Neural progenitor cell (in vitro differentiated cells): ENCODE measurements around the gene NAAA. TPM values are rescaled to one million over a fixed set of nuclear protein-coding genes. Genes with fewer than 3 reads are reported as not detected.

ENCODE experiments used
- DNase-seq: peaks from one replicate; pipeline ENCODE4 v3.0.0-alpha.2; 2016; ENCODE audit warnings: low spot score
- H2AFZ ChIP-seq: fragments of 200-600 bp; sonication (generic); replicated peaks from 2 replicates; pipeline ENCODE4 v1.6.1; 2016; ENCODE audit warnings: antibody characterized with exemption
- H3F3A ChIP-seq: fragments of 200-600 bp; sonication (generic); 2 replicates; pipeline ENCODE4 v1.6.1; 2016; ENCODE audit warnings: antibody characterized with exemption, low read depth
- H3K27ac ChIP-seq: fragments of 200-600 bp; sonication (generic); 2 replicates; pipeline ENCODE4 v1.5.1; 2016; ENCODE audit warnings: mild to moderate bottlenecking
- H3K27me3 ChIP-seq: fragments of 200-600 bp; sonication (generic); 2 replicates; pipeline ENCODE4 v1.6.1; 2016; ENCODE audit warnings: mild to moderate bottlenecking, moderate library complexity
- H3K36me3 ChIP-seq: fragments of 200-600 bp; sonication (generic); 2 replicates; pipeline ENCODE4 v1.5.1; 2016
- H3K4me1 ChIP-seq: fragments of 200-600 bp; sonication (generic); 2 replicates; pipeline ENCODE4 v1.6.1; 2016; ENCODE audit warnings: mixed run types
- H3K4me2 ChIP-seq: fragments of 200-600 bp; sonication (generic); 2 replicates; pipeline ENCODE4 v1.6.1; 2016
- H3K4me3 ChIP-seq: fragments of 200-600 bp; sonication (generic); 2 replicates; pipeline ENCODE4 v1.5.1; 2016
- H3K79me2 ChIP-seq: fragments of 200-600 bp; sonication (generic); 2 replicates; pipeline ENCODE4 v1.6.1; 2016; ENCODE audit warnings: low read depth
- H3K9ac ChIP-seq: fragments of 200-600 bp; sonication (generic); 2 replicates; pipeline ENCODE4 v1.6.1; 2016
- H3K9me3 ChIP-seq: fragments of 200-600 bp; sonication (generic); 2 replicates; pipeline ENCODE4 v1.5.1; 2016; ENCODE audit warnings: low read depth
- H4K20me1 ChIP-seq: fragments of 200-600 bp; sonication (generic); 2 replicates; pipeline ENCODE4 v1.6.1; 2016; ENCODE audit warnings: low read depth
- H3K27ac Mint-ChIP-seq: 3 replicates; pipeline ENCODE4 v1.8.0; 2021; ENCODE audit warnings: mixed read lengths
- H3K27me3 Mint-ChIP-seq: 2 replicates; pipeline ENCODE4 v1.8.0; 2022; ENCODE audit warnings: low read depth, mild to moderate bottlenecking, inconsistent platforms, moderate library complexity, mixed read lengths; ENCODE audit not compliant: insufficient read depth
- H3K36me3 Mint-ChIP-seq: 3 replicates; pipeline ENCODE4 v1.8.0; 2021; ENCODE audit warnings: mixed read lengths
- H3K4me1 Mint-ChIP-seq: 3 replicates; pipeline ENCODE4 v1.8.0; 2021; ENCODE audit warnings: mixed read lengths
- H3K4me3 Mint-ChIP-seq: 3 replicates; pipeline ENCODE4 v1.8.0; 2021; ENCODE audit warnings: mild to moderate bottlenecking, moderate library complexity, mixed read lengths
- H3K9me3 Mint-ChIP-seq: 3 replicates; pipeline ENCODE4 v1.8.0; 2020; ENCODE audit warnings: mixed read lengths
- CTCF ChIP-seq: fragments of 200-600 bp; sonication (generic); IDR thresholded peaks from 2 replicates; pipeline ENCODE4 v1.5.1; 2017; ENCODE audit warnings: antibody characterized with exemption, mild to moderate bottlenecking
- EZH2 ChIP-seq: fragments of 200-600 bp; sonication (generic); IDR thresholded peaks from 2 replicates; pipeline ENCODE4 v1.6.1; 2017; ENCODE audit warnings: antibody characterized with exemption, mild to moderate bottlenecking, moderate library complexity
- EZH2phosphoT487 ChIP-seq: fragments of 200-600 bp; sonication (generic); IDR thresholded peaks from 2 replicates; pipeline ENCODE4 v1.6.1; 2017; ENCODE audit warnings: antibody characterized with exemption
- total RNA-seq: library from RNA; depleted of rRNA; stranded (reverse); fragments of >200 nt; gene quantifications from 2 replicates; pipeline ENCODE4 v1.2.3, GENCODE V29; 2015; ENCODE audit warnings: low replicate concordance

The NAAA gene
- total RNA-seq, result 0.07 and 0.84 TPM in 2 replicates

DNA sequence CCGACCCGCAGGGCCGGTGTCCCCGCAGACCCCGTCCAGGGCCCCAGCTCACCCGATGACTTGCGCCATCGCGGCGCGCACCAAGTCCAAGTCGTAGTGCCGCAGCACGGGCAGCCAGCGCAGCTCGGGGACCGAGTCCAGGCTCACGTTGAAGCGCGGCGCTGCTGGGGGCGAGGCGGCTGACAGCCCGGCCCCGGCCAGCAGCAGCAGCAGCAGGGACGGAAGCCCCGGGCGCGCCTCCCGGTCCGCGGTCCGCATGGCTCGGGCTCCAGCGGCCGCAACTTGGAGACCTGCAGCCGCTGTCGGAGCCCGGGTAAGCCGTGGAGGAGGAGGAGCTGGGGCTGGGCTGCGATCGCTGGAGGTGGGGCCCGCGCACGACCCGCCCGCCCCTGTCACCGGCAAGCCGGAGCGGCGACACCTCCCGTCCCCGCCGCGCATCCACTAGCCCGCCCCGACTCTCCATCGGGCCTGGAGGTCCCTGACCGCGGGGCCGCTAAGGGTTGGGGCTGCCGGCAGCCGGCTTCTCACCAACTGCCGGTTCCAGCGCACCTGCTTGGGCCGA lies at the start of gene NAAA:
NAAA (minus strand) TSS at position 322 of the 562 bp plus-strand sequence; CDS start at position 258, 64 bp downstream.
- no peak for TF ChIP-seq CTCF
- peak; percentile 43 for TF ChIP-seq EZH2
- TF ChIP-seq EZH2phosphoT487, result no peak
- peaks cover 32% of the 10 kb centered on the region for H3K27me3 ChIP-seq
- peak within 1 kb of the TSS; percentile 90 for H3K4me3 Mint-ChIP-seq
- H3K4me3 ChIP-seq, result peak within 1 kb of the TSS; percentile 75
- no peaks in the 10 kb centered on the region for H3K9me3 ChIP-seq
- H4K20me1 ChIP-seq, result peaks cover 23% of the 10 kb centered on the region
- H3K36me3 Mint-ChIP-seq, result peaks cover 5% of the 10 kb centered on the region
- peak within 1 kb of the TSS; percentile 96 for H3K4me2 ChIP-seq
- no peaks in the 10 kb centered on the region for H3K36me3 ChIP-seq
- no peaks in the 10 kb centered on the region for H3K79me2 ChIP-seq
- H3K27ac ChIP-seq, result no peak within 1 kb of the TSS
- no peak within 1 kb of the TSS for H3K9ac ChIP-seq
- no peak within 1 kb of the TSS for H3K27ac Mint-ChIP-seq
- no peaks in the 10 kb centered on the region for H3K27me3 Mint-ChIP-seq
- H3K4me1 Mint-ChIP-seq, result peaks cover 11% of the 10 kb centered on the region
- no peaks in the 10 kb centered on the region for H3K9me3 Mint-ChIP-seq
- DNase-seq, result peak; percentile 87
- peak within 1 kb of the TSS; percentile 35 for H2AFZ ChIP-seq
- H3F3A ChIP-seq, result peaks cover 20% of the 10 kb centered on the region
- no peaks in the 10 kb centered on the region for H3K4me1 ChIP-seq

DNA sequence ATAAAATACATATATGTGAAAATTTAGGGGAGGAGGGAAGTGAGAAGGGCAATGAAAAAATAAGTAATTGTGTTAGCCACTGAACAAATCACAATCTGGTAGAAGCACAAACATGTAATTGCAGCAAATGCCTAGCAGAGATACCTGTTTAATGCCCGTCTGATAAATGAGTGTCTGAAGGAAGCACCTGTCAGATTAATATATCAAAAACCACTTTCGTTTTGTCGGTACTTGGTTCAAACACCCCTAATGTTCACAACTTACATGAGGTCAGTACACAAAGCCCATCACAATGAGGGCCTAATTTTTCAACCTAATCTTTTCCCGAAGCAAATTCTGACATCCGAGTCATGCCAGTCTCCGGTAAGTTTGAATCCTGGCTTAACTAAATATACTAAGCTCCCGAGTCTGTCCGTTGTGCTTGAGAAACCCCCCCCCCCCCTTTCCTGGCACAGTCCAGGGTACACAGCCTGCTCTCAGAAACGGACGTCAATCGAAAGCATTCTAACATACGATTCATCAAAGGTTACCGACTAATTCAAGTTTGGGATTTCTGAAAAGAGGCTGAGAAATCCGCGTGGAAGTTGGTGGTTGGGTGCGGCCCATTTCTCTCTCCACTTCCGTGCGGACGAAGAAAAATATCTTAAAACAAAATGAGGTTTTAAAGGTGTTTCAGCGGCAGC lies 49.2 kb upstream of the NAAA start:
- no peak overlapping the region for H2AFZ ChIP-seq
- H3K4me3 Mint-ChIP-seq, result peak overlapping the region; percentile 90
- TF ChIP-seq EZH2 (no peak), EZH2phosphoT487 (no peak), CTCF (no peak)

DNA sequence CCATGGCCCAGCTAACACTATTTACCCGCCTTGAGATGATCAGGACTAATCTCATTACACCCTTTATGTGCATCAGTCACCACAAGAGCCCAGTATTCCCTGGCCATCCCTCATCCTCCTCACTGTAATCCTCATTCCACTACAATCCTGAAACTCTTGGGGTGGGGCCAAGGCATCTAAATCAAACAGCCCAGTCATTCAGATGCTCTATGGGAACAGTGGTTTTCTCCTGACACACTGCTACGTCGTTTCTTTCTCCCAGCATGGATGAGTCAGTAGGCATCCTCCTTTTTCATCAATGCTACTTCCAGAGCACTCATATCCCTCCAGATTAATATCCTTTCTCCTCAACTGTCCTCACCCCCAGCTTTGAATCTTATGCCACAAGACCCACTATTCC lies 44.3 kb upstream of the NAAA start:
- Histone ChIP-seq H4K20me1 (peaks cover 13% of the 10 kb centered on the region), H3K9ac (no peak overlapping the region), H2AFZ (no peak overlapping the region), H3F3A (no peaks in the 10 kb centered on the region), H3K9me3 (no peaks in the 10 kb centered on the region), H3K4me2 (no peak overlapping the region), H3K4me3 (no peak overlapping the region), H3K36me3 (no peaks in the 10 kb centered on the region), H3K79me2 (peaks cover 80% of the 10 kb centered on the region), H3K27ac (no peak overlapping the region), H3K4me1 (peaks cover 9% of the 10 kb centered on the region), H3K27me3 (no peaks in the 10 kb centered on the region)
- peaks cover 12% of the 10 kb centered on the region for H3K4me1 Mint-ChIP-seq
- H3K27me3 Mint-ChIP-seq, result no peaks in the 10 kb centered on the region
- peaks cover 18% of the 10 kb centered on the region for H3K36me3 Mint-ChIP-seq
- H3K9me3 Mint-ChIP-seq, result no peaks in the 10 kb centered on the region
- DNase-seq, result no peak
- TF ChIP-seq CTCF (no peak), EZH2phosphoT487 (no peak), EZH2 (no peak)
- no peak overlapping the region for H3K27ac Mint-ChIP-seq
- no peak overlapping the region for H3K4me3 Mint-ChIP-seq

More for the DNA sequence above, 49.2 kb upstream of the NAAA start:
- Mint-ChIP-seq H3K4me1 (peaks cover 12% of the 10 kb centered on the region), H3K27me3 (no peaks in the 10 kb centered on the region), H3K27ac (no peak overlapping the region), H3K36me3 (peaks cover 8% of the 10 kb centered on the region), H3K9me3 (no peaks in the 10 kb centered on the region)
- no peaks in the 10 kb centered on the region for H3K36me3 ChIP-seq
- no peaks in the 10 kb centered on the region for H3F3A ChIP-seq
- peaks cover 13% of the 10 kb centered on the region for H4K20me1 ChIP-seq
- H3K27me3 ChIP-seq, result no peaks in the 10 kb centered on the region
- H3K9ac ChIP-seq, result peak overlapping the region; percentile 73
- H3K9me3 ChIP-seq, result no peaks in the 10 kb centered on the region
- H3K27ac ChIP-seq, result no peak overlapping the region
- H3K4me1 ChIP-seq, result peaks cover 9% of the 10 kb centered on the region
- DNase-seq, result peak; percentile 5
- H3K79me2 ChIP-seq, result peaks cover 62% of the 10 kb centered on the region
- H3K4me2 ChIP-seq, result peak overlapping the region; percentile 95
- peak overlapping the region; percentile 89 for H3K4me3 ChIP-seq
